Measurements from ENCODE around the gene CFAP206. TPM values are rescaled to one million over a fixed set of nuclear protein-coding genes. Genes with fewer than 3 reads are reported as not detected.
A peak's percentile ranks its signal among the peaks of the same experiment; 100 is the strongest.

Gene CFAP206
- total RNA-seq, 1 experiment from 2014 or later, result not detected

GRCh38 chr6:87483929-87484328, 76.2 kb downstream of the CFAP206 start:
- WGBS (ENCODE audit: extremely low coverage, insufficient read length, low lambda C conversion rate), result no CpG with 5 or more reads among the region's 9 CpGs
- H3K27ac Mint-ChIP-seq, result peak overlapping the region; percentile 87 to 95 (median 87); a peak in 6 of 7 replicates
- H3K14ac ChIP-seq (ENCODE audit: insufficient read depth, low read length), result peak overlapping the region; percentile 78; the same call in 1 of the 2 replicates
- no peak overlapping the region for H3K4ac ChIP-seq (ENCODE audit: low read depth, low read length)
- no peak overlapping the region for H2BK120ac ChIP-seq (ENCODE audit: low read depth, low read length, poor library complexity, severe bottlenecking)
- no peaks in the 10 kb centered on the region for H3K23me2 ChIP-seq (ENCODE audit: insufficient read length, low read depth, low read length, poor library complexity, severe bottlenecking)
- H2AK5ac ChIP-seq (ENCODE audit: insufficient read length, low read length), result no peak overlapping the region
- no peak overlapping the region for H4K8ac ChIP-seq (replicated peaks; ENCODE audit: insufficient read length, low read depth, low read length)
- peak; percentile 89 for DNase-seq
- H3K18ac ChIP-seq (ENCODE audit: insufficient read length, low read depth, low read length), result no peak overlapping the region
- no peak overlapping the region; a peak in 1 of 5 replicates for H3K4me3 Mint-ChIP-seq
- H4K91ac ChIP-seq (ENCODE audit: insufficient read length, low read depth, low read length), result no peak overlapping the region
- H3K4me1 Mint-ChIP-seq, result peaks cover 17 to 24% of the 10 kb centered on the region in 2 experiments
- TF ChIP-seq, protein P1, sequence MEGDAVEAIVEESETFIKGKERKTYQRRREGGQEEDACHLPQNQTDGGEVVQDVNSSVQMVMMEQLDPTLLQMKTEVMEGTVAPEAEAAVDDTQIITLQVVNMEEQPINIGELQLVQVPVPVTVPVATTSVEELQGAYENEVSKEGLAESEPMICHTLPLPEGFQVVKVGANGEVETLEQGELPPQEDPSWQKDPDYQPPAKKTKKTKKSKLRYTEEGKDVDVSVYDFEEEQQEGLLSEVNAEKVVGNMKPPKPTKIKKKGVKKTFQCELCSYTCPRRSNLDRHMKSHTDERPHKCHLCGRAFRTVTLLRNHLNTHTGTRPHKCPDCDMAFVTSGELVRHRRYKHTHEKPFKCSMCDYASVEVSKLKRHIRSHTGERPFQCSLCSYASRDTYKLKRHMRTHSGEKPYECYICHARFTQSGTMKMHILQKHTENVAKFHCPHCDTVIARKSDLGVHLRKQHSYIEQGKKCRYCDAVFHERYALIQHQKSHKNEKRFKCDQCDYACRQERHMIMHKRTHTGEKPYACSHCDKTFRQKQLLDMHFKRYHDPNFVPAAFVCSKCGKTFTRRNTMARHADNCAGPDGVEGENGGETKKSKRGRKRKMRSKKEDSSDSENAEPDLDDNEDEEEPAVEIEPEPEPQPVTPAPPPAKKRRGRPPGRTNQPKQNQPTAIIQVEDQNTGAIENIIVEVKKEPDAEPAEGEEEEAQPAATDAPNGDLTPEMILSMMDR (conservative IDR thresholded peaks at IDR 0.05), result peak; percentile 71
- no peak overlapping the region for H3K23ac ChIP-seq (ENCODE audit: insufficient read length, low read depth, low read length)
- no peak overlapping the region for H2BK12ac ChIP-seq (ENCODE audit: insufficient read length, low read depth, low read length)
- peak overlapping the region; percentile 45 for H3K4me2 ChIP-seq (ENCODE audit: insufficient read depth, insufficient read length, low read length)
- no peaks in the 10 kb centered on the region for H3K27me3 ChIP-seq (ENCODE audit: insufficient read depth, low read length)
- no peaks in the 10 kb centered on the region for H4K20me1 ChIP-seq (ENCODE audit: control insufficient read depth, insufficient read depth, insufficient read length)
- H3K4me1 ChIP-seq (ENCODE audit: insufficient read depth, low read length), result no peaks in the 10 kb centered on the region; the same call in 1 of the 2 replicates
- H2AFZ ChIP-seq (ENCODE audit: low read length), result no peak overlapping the region
- peaks cover 9 to 10% of the 10 kb centered on the region in 2 experiments; a peak in 4 of 5 replicates for H3K9me3 Mint-ChIP-seq
- H3K27ac ChIP-seq (ENCODE audit: insufficient read length, low read depth, low read length), result no peak overlapping the region
- H3T11ph ChIP-seq (ENCODE audit: low read length), result no peak overlapping the region
- H3K79me2 ChIP-seq (ENCODE audit: insufficient read depth, low read length), result no peaks in the 10 kb centered on the region
- H3K56ac ChIP-seq (ENCODE audit: insufficient read length, low read depth, low read length), result no peak overlapping the region
- no peak overlapping the region for H2BK15ac ChIP-seq (ENCODE audit: low read depth, low read length)
- no peaks in the 10 kb centered on the region for H3K9me3 ChIP-seq (ENCODE audit: control insufficient read depth, low read depth, low read length)
- H3K27me3 Mint-ChIP-seq (ENCODE audit: low read depth), result no peaks in the 10 kb centered on the region
- H3K36me3 Mint-ChIP-seq (ENCODE audit: insufficient read depth in 1 of 3, low read depth in 3 of 3), result peaks cover 5 to 11% (median 9%) of the 10 kb centered on the region in 3 experiments; a peak in 5 of 7 replicates
- H2BK5ac ChIP-seq (ENCODE audit: insufficient read length, low read length), result no peak overlapping the region
- no peak overlapping the region for H4K5ac ChIP-seq (ENCODE audit: insufficient read length, low read depth, low read length)
- H2BK20ac ChIP-seq (ENCODE audit: low read depth, low read length, poor library complexity, severe bottlenecking), result no peak overlapping the region
- H3K79me1 ChIP-seq (ENCODE audit: insufficient read depth, low read depth, low read length, poor library complexity, severe bottlenecking), result no peaks in the 10 kb centered on the region
- H3K9ac ChIP-seq (ENCODE audit: extremely low read depth, insufficient read length, low read length), result no peak overlapping the region

Data from H9 (cell line).